Pons (tissue), 1 donor: ENCODE results near the gene SF3B2.

ENCODE experiments used
- DNase-seq: peaks from one replicate; pipeline ENCODE4 v3.0.0-alpha.2; 2016; ENCODE audit warnings: low spot score

Gene SF3B2

DNA sequence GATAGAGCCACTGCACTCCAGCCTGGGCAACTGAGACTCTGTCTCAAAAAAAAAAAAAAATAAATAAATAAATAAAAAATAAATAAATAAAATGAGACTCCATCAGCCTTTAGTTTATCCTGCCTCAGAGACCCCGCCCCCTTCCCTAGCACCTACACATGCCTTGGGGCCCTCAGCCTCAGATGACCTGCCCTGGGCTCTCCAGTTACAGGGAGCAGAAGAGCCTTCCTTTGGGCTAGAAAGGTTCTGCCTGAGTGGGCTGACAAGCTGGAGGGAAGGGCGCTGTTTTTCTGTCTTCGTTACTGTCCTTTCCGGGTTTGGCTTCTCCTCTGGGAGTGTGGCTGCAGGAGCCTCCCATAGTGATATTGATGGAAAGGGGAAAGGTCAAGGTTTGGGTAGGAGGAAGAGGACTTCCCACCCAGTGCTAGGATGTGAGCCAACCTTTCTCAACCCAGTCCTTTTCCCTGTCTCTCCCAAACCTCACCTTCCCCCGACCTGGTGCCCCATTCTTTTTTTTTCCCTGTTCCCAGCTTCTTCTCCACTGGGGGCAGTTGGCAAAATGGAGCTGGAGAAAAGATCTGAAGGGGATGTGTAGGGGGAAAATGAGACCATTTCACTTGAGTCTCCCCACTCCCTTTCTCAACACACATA is 1.5 kb upstream of the SF3B2 start:
- no peak for DNase-seq

DNA sequence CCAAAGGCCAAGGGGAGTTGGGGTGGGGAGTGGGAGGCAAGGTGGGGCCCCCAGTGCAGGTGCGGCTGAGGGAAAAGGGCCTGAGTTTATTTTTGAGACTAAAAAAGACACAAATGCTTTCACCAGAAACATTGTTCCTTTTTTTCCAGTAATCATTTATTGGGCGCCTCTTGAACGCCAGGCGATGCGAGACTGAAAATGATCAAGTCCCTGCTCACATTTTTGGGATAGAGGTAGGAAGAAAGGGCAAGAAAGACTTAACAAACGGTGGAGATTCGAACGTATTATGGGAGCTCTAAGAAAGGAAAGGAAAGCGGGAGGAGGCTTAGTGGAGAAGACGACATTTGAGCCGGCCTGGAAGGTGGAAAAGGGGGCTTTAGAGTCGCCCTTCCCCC is 796 bp upstream of the SF3B2 start:
- DNase-seq = no peak

DNA sequence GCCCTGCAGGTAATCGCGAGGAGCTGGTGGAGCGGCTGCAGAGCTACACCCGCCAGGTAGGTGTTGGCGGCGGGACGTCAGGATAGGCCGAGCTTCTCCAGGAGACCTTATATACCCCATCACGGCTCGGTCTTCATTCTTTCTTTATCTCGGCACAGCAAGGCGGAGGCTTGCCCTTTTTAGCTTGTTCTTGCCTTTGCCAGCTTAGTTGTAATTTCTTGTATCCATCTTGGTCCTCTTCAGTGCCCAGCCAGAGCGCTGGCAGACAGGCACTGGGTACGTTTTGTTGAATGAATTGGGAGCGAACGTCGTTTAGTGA is 459 bp downstream of the SF3B2 start:
- DNase-seq = no peak

DNA sequence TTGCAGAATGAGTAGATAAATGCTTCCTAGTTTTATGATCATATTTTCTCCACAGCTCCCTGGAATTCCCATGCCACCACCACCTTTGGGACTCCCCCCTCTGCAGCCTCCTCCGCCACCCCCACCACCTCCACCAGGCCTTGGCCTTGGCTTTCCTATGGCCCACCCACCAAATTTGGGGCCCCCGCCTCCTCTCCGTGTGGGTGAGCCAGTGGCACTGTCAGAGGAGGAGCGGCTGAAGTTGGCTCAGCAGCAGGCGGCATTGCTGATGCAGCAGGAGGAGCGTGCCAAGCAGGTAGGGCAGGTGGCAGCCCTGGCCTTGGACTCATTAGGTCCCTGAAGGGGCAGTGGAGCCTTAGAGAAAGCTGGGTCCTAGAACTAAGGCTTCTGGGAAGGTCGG is 2.9 kb downstream of the SF3B2 start:
- no peak for DNase-seq

DNA sequence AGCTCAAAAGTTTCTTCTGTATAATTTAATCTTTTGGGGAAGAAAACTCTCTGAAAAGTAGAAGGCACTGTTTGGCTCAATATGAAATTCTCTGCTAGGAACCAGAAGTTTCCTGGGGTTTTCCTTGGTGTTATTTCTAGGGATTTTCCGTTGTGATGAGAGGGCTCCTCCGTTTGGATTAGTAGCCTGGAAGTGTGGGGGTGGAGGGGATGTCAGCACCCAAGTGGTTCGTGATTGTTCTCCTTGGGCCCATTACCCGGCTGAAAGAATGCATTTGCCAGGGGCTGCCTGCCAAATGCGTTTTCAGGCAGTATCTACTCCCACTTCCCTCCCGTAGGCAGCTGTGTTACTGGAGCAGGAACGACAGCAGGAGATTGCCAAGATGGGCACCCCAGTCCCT is 4.3 kb downstream of the SF3B2 start:
- DNase-seq = no peak

DNA sequence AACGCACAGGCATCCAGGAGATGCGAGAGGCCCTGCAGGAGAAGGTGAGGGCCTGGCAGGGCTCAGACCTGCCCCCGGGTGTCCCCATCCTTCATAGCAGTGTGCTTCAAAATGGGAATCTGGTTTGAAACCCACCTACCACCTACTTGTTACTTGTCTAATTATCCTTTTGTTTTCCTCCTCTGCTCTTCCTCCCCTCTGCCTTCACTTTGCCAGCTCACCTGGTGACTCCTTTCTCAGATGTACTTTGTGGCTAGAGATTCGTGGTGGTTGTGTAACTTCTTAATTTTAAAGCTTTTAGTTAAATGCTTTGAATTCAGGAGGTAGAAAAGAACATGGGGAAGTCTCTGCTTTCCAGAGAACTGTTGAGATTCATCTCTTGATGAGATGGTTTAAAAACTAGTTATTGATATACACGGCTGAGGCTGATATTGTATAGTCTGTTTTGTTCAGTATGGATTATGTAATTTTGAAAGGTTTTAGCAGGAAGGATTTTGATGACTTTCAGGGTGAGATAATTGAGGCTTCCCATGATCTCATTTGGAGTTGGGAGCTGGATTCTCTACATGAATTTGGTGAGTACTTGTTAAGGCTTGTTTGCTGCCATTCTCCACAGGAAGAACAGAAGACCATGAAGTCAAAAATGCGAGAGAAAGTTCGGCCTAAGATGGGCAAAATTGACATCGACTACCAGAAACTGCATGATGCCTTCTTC is 8.0 kb downstream of the SF3B2 start:
- no peak for DNase-seq

DNA sequence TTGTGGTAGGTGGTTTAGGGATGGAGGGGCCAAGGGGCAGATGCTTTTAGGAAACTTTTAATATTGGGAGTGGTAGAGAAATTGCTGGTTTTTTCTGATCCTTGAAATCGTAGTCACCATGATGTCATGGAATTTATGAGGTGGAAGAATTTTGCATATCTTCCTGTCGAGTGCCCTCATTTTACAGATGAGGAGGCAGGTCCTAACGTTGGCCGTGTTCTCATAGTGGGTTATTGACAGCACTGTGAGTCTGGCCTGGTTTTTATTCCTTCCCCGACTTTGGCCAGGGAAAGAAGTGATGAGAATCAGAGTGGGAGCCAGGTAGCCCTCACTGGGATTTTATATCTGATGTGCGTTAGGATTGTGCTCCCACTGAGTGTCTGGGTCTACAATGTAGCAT is 9.1 kb downstream of the SF3B2 start:
- no peak for DNase-seq

DNA sequence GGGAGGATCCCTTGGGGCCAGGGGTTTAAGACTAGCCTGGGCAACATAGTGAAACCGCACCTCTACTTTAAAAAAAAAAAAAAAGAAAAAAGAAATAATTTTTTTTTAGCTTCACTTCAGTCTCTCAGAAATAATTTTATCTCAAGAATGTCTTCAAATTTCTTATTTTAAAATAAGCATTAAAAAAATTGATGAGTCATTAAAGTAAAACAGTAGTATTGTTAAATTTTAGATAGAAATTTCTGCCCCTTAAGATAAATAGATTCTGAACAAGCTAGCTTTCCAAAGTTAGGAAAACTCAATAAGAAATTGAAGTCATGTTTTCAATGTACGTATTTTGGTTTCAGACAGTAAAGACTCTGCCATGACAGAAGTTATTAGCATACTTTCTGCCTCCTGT is 10.2 kb downstream of the SF3B2 start:
- no peak for DNase-seq

DNA sequence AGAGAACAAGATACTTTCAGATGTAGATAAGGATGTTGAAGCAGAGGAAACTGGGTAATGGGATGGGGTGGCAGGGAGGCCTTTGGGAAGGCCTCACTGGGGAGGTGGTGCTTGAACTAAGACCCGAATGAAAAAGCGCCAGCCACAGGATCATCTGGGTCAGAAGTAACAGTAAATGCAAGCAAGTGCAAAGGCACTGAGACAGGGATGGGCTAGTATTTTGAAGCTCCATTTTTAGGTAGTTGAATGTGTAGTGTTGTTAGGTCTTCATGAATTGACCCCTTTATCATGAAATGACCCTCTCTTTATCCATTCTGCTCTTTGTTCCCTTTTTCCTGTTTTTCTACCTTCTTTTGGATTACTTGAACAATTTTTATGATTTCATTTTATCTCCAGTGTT is 11.7 kb downstream of the SF3B2 start:
- DNase-seq = no peak

DNA sequence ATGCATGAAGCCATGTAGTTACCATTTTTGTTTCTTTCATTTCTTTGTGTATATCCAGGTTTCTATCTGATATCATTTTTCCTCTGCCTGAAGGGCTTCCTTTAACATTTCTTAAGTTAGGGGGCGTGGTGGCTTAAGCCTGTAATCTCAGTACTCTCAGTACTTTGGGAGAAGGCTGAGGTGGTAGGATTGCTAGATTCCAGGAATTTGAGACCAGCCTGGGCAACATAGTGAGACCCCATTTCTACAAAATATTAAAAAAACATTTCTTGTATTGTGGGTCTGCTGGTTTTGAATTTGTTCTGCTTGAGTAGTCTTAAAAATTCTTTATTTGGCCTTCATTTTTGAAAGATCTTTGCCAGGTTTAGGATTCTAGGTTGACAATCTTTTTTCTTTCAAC is 12.4 kb downstream of the SF3B2 start:
- no peak for DNase-seq

DNA sequence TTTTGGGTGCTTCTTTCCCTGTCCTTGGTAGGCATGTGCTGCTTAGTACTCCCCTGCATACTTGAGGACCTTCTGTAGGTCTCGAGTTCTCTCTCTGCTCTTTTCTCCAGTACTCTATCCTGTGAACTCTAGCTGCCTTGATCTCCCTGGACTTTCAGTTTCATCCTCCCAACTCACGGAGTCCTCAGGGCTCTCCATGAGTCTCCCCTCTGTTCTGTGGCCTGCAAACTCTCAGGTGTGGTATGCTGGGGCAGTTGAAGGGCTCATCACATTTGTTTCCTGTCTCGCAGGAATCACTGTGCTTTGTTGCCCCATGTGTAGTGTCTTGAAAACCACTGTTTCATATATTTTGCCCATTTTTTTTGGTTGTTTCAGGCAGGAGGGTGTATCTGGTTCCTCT is 14.6 kb downstream of the SF3B2 start:
- DNase-seq = no peak

DNA sequence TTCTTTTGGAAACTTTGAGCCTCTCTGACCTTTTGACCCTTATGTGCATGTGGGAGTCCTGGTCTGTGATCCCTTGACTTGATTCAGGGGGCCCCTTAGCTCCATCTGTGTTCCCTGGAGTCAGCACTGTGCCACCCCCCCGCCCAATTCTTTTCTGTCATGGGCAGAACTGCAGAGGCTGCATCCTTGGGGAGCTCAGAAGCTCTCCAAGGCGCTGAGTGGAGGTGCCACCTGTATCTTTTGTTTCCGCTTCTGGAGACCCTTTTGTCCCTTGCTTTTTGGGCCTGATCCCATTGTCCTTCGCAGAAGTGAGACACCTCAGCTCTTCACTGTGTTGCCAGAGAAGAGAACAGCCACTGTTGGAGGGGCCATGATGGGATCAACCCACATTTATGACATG is 15.5 kb downstream of the SF3B2 start:
- DNase-seq = no peak

DNA sequence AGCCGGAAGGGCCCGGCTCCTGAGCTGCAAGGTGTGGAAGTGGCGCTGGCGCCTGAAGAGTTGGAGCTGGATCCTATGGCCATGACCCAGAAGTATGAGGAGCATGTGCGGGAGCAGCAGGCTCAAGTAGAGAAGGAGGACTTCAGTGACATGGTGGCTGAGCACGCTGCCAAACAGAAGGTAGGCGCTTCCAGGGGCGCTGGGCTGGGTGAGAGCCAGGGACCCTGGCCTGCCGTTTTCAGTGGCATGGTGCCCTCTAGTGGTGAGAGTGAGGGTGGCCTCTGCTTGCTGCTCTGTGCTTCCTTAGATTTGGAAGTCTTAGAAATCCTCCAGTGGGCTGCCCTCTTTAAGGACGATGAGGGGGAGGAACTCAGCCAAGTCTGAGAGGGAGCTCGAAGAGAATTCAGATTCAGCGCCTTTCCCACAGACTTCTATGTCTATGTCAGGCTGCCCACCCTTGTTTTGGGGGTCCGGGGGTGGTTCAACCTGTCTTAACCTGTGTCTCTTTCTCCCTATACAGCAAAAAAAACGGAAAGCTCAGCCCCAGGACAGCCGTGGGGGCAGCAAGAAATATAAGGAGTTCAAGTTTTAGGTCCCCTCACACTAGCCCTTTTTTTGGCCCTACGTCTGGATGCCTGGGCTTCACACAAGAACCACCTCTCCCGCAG is 16.1 kb downstream of the SF3B2 start:
- DNase-seq = peak; percentile 53

DNA sequence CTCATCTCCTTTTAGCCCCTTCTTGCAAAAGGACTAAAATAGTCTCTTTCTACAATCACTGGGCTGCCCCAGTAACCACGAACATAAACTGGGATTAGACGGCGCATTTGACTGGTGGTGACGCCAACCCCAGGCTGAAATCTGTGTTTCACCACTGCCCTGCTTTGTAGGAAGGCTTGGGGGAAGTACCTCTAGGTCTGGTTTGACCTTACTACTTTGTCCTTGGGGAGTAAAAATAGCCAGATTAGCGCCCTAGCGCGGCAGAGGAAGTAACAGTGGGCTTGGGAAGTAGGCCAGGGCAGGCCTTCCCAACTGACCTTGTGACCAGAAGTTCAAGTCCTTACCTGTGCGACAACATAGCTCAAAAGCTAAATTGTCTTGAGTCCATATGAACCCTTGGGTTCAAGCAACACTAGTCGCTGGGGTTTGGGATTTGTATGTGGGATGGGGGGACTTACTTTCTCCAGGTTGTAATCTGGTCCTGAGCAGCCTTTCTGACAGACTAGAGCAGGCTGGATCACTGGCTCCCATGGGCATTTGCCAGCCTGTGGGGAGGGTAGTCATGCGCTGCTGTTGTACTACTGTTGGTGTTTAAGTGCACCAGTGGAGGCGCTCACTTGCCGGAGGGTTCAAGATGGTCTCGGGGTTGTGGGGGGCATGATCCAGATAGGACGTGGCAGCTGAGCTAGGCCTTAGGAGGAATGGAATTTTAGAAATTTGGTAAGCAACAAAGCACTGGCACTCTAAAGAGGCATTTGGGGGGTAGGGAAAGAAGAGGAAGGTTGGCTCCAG is 17.0 kb downstream of the SF3B2 start:
- peak; percentile 68 for DNase-seq

DNA sequence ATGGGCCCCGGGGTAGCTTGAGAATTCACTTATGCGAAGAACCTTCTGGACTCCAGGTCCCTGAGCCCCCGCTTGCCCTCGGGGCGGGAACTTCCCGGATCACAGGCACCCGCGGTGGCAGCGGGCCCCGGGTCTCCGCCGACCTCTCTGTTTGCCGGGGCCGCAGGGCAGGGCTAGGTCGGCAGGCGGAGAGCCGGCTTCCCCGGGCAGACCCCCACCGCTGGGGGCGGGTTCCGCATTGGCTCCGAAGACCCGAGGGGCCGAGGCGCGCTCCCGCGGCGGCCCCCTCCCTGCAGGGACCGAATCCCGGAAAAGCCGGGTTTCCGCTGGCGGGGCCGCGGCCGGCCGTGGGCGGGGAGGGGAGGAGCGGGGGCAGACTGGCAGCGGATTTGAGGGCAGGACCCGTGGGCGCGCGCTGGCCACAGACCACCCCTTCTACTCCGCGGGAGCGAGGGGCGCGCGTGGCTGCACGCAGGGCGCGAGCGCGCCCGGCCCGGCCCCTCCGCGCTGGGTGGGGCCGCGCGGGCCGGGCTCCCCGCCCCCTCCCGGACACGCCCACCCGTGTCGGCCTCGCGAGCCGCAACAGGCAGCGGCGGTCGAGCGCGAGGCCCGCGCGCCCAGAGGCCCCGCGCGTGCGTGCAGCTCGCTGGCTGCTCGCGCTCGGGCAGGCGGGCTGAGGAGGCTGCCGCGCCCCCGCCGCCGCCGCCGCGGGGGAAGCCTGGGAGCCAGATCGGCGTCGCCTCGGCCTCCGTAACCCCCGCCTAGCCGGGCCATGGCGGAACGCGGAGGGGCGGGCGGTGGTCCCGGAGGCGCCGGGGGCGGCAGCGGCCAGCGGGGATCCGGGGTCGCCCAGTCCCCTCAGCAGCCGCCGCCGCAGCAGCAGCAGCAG is 17.8 kb downstream of the SF3B2 start, which contains the start of gene PACS1:
Gene PACS1, plus strand, starts transcription at position 558 of the 889 bp plus-strand sequence. Its CDS starts 215 bp downstream, at position 773.
- peak; percentile 58 for DNase-seq

DNA sequence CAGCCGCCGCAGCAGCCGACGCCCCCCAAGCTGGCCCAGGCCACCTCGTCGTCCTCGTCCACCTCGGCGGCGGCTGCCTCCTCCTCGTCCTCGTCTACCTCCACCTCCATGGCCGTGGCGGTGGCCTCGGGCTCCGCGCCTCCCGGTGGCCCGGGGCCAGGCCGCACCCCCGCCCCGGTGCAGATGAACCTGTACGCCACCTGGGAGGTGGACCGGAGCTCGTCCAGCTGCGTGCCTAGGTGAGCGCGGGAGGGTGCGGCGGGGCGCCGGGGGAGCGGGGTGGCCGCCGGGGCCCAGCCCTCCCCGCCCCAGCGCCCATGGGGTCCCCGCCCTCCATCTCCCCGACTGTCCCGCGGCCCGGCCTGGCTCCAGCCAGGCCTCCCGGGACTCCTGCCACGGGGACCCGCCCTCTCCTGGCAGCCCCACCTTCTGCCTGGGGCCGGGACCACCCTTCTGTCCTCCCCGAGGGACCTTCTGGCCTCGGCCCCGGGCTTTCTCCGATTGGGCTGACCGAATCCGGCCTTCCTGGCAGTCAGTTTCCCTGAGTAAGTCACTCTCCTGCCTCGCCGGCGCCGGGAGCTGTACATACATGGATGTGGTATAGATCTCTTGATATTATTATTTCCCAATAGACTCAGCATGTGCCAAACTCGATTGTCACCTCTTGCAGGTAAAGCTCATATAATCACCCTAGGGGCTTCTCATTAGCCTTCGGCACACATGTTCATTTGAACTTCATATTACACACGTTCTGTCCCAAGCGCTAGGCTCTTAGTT is 18.6 kb downstream of the SF3B2 start:
- DNase-seq = no peak

DNA sequence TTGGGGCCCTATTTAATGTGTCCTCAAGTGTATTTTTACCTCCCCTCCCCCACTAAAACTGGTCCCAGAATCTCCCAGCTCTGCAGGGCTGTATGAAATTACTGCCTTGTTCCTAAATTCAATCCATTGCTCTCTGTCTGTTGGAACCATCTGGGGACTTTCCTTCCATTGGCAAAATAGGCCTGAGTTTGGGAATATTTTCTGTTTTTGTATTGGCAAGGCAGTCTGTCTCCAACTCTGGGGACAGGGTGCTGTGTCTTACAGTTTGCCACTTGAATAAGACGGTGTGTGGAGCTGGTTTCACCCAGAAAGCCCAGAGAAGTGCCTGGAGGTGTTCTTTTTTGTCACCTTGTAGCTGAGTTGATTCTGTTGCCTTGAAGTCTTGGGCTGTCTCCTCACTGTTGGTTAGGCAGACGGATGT is 19.2 kb downstream of the SF3B2 start:
- DNase-seq = no peak

DNA sequence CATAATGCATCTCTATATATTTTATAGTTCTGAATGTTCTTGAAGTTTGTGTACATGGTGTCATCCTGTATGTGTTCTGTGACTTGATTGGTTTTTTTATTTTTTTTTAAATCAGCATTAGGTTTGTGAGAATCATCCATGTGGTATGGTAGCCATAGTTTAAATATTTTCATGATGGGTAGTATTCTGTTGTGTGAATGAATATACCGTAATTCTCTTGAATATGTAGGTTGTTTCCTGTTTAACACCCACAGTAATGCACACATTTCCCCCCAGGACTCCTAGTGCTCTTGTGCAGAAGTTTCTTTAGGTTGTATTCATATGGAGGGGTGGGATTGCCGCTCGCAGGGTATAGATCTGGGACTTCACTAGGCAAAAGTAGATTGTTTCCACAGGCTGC is 19.9 kb downstream of the SF3B2 start:
- DNase-seq = no peak

DNA sequence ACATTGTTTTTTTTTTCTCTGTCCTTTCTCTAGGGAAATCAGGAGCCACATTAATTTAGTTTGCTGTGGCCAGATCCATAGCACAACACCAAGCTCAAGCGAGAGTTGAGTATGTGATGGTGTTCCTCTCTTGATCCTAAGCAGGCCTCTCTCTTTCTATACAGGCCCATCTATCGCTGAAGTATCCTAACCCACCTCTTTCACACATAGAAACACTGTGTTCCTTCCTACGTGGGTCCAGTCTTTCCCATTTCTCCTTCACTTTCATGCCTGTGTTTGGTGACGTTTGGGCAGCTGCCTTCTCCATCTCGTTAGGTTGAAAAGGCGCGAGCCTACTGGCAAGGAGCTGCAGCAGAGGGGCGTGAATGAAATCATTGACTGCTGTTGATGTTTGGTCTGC is 20.4 kb downstream of the SF3B2 start:
- DNase-seq = no peak

DNA sequence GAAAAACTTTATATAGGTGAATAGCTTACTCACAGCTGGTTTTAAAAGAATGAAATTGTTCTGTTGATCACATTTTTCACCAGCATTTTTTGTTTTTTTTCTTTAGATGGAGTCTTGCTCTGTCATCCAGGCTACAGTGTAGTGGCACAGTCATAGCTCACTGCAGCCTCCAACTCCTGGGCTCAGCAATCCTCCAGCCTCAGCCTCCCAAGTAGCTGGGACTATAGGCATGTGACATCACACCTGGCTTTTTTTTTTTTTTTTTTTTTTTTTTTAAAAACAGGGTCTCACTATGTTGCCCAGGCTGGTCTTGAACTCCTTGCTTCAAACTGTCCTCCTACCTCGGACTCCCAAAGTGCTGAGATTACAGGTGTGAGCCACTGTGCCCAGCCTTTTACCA is 21.5 kb downstream of the SF3B2 start:
- no peak for DNase-seq

DNA sequence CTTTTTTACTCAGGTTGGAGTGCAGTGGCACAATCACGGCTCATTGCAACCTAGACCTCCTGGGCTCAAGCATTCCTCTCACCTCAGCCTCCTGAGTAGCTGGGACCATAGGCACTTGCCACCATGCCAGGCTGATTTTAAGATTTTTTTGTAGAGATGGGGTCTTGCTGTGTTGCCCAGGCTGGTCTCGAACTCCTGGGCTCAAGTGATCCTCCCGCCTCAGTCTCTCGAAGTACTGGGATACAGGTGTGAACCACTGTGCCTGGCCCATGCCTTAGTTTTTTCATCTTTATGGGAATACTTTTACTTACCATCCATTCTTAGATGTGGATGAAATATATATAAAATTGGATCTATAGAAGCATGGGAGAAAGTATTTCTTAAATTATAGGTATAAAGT is 23.1 kb downstream of the SF3B2 start:
- no peak for DNase-seq
